GM21515 (cell line): ENCODE results near the gene DYNLRB2.
A peak's percentile ranks its signal among the peaks of the same experiment; 100 is the strongest.

ENCODE experiments used
- ATAC-seq: cut with Tn5 transposase; IDR thresholded peaks from one replicate; pipeline ENCODE4 v1.9.1; 2021; ENCODE audit not compliant: unreplicated experiment

DYNLRB2 gene

DNA sequence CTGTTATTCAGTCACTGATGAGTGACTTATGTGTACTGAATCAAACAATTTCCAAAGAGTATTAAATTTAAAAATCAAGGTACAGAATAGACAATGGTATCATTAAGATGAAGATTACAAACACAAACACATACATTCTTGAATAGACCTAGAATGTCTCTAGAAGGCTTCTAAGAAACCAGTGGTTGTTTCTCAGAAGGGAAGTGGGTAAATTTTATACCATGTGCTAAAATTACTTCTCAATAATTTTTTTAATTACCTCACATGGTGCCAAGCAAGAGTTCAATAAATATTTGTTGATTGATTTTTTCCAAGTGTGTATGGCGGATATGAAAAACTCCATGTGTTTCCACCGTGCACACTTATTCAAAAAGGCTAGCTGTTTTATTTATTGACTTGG is 6.4 kb downstream of the DYNLRB2 start:
- no peak for ATAC-seq

DNA sequence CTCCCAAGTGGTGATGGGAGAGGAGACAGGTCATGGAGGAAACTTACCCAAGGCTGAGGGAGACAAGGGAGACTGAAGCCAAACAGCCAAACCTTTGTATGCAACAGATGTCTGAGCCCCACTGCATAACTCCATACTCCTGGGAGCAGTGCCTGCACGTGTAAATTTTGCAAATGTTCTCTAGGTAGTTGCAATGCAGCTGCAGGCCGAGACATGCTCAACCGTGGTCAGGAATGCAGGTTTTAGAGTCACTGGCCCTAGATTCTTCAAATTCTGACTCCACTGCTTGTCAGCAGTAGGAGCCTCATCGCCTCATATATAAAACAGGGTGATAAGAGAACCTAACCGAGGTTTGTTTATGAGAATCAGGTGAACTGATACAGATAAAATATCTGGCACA is 11.5 kb downstream of the DYNLRB2 start:
- ATAC-seq, result no peak

DNA sequence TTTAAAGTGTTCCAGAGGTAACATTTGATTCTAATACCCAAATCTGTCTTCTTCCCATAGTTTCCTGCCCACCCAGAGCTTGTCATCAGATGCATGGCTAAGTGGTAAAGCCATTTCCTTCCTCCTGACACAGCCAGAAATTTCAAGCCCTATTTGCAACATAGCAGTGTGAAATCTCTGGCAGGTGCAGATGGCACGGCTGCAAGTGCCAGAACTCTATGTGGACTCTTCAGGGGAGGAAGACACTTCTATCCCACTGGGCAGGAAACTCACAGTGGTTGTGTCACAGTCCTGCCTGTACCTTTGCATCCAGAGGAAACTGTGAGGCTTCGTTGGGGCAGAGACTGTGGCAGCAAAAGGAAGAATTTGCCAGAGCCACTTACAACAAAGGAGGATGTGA is 13.2 kb downstream of the DYNLRB2 start:
- ATAC-seq, result no peak

GRCh38 chr16:80556481-80556880 is 15.7 kb downstream of the DYNLRB2 start:
- ATAC-seq, result no peak

DNA sequence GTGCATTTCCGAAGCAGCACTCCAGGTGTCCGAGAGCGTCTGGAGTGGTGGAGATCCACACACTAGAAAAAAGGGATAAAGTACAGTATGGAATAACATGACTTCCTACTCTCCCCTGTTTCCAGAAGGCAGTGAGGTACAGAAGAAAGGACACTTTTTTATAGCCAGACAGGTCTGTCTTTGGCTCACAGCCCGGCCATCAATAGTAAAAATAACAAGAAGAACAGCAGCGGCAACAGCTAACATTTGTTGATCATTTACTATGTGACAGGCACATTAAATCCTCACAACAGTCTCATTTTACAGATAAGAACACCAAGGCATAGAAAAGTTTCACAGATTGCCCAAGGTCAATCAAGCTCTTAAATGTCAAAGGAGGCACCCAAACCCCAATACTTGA is 16.2 kb downstream of the DYNLRB2 start:
- no peak for ATAC-seq

DNA sequence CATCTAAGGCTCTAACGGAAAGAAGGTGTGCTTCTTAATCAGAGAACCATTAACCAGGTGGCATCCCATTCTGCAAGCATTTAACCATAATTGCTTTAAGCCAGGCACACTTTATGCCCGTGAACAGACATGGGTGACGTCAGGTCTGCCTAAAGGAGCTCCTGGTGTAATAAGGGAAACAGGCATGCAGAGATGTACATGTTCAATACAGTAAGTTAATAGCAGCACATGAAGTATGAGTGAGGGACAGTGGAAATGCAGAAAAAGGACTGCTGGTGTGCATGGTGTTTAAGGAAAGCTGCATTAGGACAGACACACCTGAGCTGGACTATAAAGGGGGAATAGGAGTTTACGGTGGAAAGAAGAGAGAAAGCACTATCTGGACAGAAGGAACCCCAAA is 18.6 kb downstream of the DYNLRB2 start:
- no peak for ATAC-seq

GRCh38 chr16:80563066-80563465 is 22.3 kb downstream of the DYNLRB2 start:
- ATAC-seq, result no peak

- ATAC-seq, result no peak
These were observed 23.6 kb downstream of the DYNLRB2 start for GRCh38 chr16:80564394-80564793.

GRCh38 chr16:80569440-80570105 is 28.8 kb downstream of the DYNLRB2 start:
- ATAC-seq, result no peak

GRCh38 chr16:80570106-80570478 is 29.3 kb downstream of the DYNLRB2 start:
- no peak for ATAC-seq

DNA sequence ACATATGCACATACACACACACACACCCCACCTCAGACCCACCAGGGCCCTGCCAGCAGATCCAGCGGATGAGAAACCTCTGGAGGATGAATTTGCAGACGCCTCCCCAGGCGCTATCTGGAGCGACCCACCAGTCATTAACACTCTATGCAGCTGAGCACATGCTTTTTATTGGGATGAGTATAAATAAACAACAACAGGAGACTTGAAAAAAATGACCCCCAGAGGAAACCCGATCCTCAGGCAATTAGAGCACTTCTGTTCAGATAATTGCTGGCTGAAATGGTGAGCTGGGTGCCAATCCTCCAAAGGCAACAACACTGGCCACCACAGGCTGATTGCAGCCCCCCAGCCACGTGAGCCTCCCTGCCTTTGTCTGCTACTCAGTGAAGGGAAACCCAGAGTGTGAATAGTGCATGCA is 32.9 kb downstream of the DYNLRB2 start:
- ATAC-seq, result no peak

- no peak for ATAC-seq
These were observed 35.6 kb downstream of the DYNLRB2 start for GRCh38 chr16:80576343-80576912.

DNA sequence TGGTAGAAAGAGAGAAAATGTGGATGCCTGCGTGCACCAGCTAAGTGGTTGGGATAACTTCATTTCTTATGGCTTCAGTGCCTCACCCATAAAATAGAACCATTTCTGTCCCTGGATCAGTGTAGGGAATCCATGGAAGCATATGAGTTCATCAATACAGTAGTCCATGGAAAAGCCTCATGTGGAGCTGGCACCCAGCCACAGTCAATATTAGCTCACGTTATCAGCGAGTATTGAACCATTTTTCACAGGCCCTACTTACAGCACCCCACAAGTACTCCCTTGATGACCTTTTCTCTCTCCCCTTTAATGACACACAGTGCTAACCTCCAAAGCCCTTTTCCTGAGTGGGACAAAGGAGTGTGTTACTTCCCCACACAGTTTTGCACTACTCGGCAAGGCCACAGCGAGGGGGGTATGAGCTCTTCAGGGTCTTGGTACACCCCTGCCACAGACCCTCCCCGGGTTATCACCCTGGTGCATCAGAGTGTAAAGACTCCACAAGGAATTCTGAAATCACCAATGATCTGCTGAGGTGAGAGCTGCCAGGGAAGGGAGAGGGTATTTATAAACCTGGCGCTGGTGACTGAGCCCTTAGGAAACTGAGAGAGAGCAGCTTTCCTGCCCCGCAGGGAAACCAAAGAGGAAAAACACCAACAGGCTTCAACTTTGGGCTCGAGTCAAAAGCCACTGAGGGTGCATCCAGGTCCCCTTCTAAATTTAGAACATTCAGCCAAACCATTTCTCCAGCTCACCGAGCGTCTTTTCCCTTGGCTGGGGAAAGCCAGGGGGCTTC is 36.9 kb downstream of the DYNLRB2 start:
- no peak for ATAC-seq

- ATAC-seq, result peak; percentile 81
These were observed 39.5 kb downstream of the DYNLRB2 start for GRCh38 chr16:80580109-80580832.

DNA sequence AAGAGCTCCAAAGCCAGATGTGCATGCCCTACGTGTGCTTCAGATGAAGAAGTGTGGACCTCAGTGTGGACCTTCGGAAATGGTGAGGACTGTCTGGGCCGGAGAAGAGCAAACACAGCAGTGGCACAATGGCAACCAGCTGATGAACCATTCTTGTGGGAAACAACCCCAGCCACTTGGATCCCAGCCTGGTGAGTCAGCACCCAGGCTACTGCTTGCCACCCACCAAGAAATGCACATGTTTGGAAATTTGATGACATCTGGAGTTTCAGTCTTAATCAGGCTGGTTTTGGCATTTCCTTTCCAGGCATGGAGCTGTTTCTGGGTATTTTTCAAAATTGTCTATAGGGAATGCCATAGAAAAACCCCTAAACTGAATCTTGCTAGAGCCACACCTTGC is 42.7 kb downstream of the DYNLRB2 start:
- no peak for ATAC-seq

DNA sequence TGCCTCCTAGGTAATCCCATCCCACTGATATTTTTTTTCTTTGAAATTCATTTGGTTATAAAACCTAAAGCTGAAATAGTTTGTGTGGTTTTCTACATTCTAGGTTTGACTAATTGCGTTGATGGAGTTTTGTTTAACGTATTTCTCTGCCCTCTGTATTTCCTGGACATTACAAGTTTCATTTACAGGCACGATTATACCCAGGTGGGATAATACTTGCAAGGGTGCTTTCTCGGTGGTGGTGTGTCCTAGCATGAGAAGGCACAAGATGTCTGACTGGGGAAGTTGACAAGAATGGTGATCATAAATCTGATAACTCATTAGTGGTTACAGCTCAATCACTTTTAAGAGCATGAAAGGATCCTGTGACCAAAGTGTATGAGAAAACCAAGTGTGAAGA is 45.0 kb downstream of the DYNLRB2 start:
- ATAC-seq, result no peak

DNA sequence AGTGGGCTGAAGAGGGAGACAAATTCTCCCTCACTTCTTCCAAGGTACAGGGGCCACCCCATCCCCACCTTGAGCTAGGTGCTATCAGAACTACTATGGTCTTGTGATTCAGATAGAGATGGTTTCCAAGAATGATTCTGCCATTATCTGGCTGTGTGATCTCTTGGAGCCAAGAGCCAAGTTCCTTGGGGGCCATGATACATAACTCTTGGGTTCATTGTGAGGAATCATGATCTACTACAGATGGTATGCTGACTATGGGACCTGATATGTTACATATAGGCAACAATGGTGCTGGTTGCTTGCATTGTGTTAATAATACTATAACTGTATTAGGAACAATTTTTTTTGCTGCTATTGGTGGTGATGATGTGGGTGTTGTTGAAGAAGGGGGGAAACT is 45.7 kb downstream of the DYNLRB2 start:
- no peak for ATAC-seq

- ATAC-seq, result no peak
These were observed 46.3 kb downstream of the DYNLRB2 start for GRCh38 chr16:80587071-80587470.

- ATAC-seq, result no peak
These were observed 50.5 kb downstream of the DYNLRB2 start for GRCh38 chr16:80591071-80591915.

DNA sequence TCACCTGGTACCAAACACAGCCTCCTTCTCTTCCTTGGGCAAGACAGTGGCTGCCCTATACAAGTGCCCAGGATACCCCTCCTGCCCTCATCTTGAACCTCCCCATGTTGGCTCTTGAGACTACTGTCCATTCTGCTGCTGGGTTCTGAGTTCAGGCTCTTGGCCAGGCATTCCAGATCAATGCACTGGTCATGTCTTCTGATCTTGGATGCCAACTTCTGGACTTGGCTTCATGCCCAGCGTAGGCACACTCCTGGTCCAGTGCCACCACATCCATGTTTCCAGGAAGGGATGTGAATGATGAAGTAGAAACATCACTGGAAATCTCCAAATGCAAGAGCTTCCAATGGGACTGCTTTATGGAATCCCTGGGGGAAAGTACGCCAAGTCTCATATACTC is 51.5 kb downstream of the DYNLRB2 start:
- no peak for ATAC-seq

- ATAC-seq, result no peak
These were observed 54.0 kb downstream of the DYNLRB2 start for GRCh38 chr16:80594756-80595155.
